Neural progenitor cell (in vitro differentiated cells): Measurements from ENCODE around the gene PEX1.
"Not testable (repeated sequence)": the region's sequence is repeated elsewhere in the genome, so short reads cannot be mapped to it uniquely, and the experiment has no call there.

Source experiments
- CTCF ChIP-seq: fragments of 200-600 bp; sonication (generic); IDR thresholded peaks from 2 replicates; pipeline ENCODE4 v1.5.1; 2017; ENCODE audit warnings: antibody characterized with exemption, mild to moderate bottlenecking
- EZH2 ChIP-seq: fragments of 200-600 bp; sonication (generic); IDR thresholded peaks from 2 replicates; pipeline ENCODE4 v1.6.1; 2017; ENCODE audit warnings: antibody characterized with exemption, mild to moderate bottlenecking, moderate library complexity

GRCh38 chr7:92475851-92476590 lies 52.3 kb downstream of the PEX1 start:
- not testable (repeated sequence) for TF ChIP-seq CTCF, EZH2
